Epidermal melanocyte (primary cell): ENCODE data around the gene MTMR12.
A peak's percentile ranks its signal among the peaks of the same experiment; 100 is the strongest.
"Not testable (repeated sequence)": the region's sequence is repeated elsewhere in the genome, so short reads cannot be mapped to it uniquely, and the experiment has no call there.

Source experiments
- DNase-seq: peaks from one replicate; pipeline ENCODE4 v3.0.0; 2011; ENCODE audit warnings: low spot score; ENCODE audit not compliant: insufficient read length

The MTMR12 gene

GRCh38 chr5:32325062-32325461, 12.3 kb upstream of the MTMR12 start:
- DNase-seq = no peak

DNA sequence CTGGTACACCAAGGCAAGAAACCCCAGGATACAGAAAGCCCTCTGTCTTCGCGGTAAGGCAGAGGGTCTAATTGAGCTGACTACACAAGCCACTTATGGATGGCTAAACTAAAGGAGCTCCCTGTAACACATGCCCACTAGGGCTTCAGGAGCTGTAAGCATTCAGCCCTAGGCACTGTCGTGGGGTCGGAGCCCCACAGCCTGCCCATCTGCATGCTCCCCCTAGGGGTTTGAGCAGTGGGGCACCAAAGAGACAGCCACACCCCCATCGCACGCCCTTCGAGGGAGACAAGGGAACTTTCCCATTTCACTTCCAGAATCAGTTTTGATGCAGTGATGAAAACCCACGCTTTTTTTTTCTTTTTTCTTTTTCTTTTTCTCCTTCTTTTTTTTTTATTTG, 11.0 kb upstream of the MTMR12 start:
- DNase-seq = no peak

DNA sequence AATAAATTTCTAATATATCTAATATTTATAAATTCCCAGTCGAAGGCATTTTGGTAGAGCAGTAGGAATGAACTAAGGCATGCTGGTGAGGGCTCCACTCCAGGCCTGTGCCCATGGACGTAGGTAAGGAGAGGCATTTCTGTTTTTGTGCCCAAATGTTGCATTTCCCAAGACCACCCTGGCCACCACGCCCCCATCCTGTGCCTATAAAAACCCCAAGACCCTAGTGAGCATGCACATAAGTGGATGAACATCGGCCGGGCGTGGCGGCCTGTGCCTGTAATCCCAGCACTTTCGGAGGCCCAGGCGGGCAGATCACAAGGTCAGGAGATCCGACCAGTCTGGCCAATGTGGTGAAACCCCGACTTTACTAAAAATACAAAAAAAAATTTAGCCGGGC, 10.1 kb upstream of the MTMR12 start:
- DNase-seq = no peak

GRCh38 chr5:32321787-32322186, 9.0 kb upstream of the MTMR12 start:
- DNase-seq = not testable (repeated sequence)

DNA sequence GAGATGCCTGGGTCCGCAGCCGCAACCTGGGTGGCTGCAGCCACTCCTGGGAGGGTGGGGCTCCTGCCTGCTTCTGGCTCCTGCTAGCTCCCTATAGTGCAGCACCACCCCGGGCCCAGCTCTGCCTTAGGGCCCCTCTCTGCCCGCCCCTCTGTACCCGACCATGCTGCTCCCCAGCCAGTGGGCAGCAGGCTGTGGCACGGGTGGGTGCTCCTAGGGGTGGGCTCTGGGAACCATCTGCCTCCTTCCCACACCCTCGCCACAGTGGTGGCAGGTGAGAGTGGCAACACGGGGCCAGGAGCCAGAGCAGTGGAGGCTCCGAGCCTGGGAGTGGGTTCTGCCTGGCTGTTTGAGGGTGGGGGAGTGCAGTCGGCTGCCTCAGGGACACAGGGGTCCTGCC, 7.8 kb upstream of the MTMR12 start:
- DNase-seq = no peak

DNA sequence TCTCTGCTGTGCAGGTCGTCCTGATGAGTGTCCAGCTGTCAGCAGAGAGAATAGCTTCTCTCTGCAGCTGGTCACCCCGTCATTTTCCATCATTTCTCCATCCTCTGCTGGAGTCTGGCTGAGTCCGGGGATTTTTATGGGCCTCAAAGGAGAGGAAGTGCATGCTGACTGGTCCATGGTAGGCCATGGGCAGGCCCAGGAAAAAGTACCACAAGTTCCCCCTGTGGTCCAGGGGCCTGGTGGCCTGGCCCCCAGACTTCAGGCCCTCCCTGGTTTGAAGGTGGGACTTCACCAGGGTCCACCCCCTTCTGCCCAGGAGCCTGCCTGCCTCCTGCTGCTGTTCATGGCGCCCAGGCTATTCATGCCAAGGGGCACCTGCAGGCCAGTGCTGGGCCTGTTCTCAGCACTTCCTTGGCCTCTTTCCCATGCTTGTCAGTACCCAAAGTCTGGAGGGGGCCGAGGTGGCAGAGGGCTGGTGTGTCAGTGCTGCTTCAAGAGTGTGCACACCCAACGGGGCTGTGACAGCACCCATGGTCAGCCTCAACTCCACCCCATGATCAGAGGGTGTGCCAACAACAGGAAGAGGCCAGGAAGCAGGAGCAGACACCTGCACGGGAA, 7.3 kb upstream of the MTMR12 start:
- DNase-seq = no peak

DNA sequence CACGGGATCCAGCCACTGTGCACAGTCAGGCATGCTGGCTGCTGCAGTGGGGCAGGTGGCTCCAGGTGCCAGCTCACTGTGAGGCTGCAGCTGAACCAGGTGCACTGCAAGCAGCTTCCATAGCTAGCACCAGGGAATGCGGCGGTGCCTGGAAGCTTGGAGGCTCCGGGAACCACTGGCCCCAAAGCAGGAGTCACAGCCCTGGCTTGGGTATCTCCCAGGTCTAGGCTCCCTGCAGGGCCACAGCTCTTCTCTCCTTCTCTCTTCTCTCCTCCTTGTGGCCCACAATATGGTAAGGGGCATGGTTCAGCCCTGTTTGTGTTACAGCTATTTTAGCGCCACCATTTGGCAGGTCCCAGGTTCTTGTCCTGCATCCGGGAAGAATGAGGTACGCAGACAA, 6.7 kb upstream of the MTMR12 start:
- DNase-seq = no peak

GRCh38 chr5:32317041-32317440, 4.3 kb upstream of the MTMR12 start:
- DNase-seq = no peak

DNA sequence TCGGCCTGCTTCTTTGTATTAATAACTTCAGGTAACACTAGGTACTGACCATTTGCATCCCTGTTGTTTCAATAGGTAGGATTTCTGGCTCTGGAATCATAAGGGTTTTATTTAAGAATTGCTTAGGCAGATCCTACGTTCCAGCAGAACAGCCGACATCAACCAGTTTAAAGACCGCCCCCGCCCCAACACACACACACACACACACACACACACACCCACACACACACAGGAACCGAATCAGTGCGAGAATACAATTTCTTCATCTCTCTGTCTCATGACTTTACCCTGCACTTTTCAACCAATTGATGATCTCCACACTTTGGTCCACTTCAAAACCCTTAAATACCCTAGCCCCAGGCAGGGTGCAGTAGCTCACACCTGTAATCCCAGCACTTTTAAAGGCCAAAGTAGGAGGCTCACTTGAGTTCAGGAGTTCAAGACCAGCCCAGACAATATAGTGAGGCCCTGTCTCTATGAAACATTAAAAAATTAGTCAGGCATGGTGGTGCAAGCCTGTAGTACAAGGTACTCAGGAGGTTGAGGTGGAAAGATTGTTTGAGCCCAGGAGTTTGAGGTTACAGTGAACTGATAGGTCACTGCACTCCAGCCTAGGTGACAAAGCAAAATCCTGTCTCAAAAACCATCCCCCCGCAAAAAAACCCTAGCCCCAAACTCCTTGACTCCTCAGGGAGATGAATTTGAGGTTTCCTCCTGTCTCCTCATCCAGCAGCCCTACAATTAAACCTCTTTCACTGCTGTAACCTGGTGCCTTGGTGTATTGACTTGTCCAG, 2.7 kb upstream of the MTMR12 start:
- DNase-seq = no peak

GRCh38 chr5:32314658-32315057, 1.9 kb upstream of the MTMR12 start:
- DNase-seq = no peak

- not testable (repeated sequence) for DNase-seq
Observed at GRCh38 chr5:32314152-32314488, 1.4 kb upstream of the MTMR12 start.

GRCh38 chr5:32312197-32312594, 543 bp downstream of the MTMR12 start:
- DNase-seq = peak; percentile 25

- no peak for DNase-seq
Observed at GRCh38 chr5:32311404-32312196, 1.1 kb downstream of the MTMR12 start.

DNA sequence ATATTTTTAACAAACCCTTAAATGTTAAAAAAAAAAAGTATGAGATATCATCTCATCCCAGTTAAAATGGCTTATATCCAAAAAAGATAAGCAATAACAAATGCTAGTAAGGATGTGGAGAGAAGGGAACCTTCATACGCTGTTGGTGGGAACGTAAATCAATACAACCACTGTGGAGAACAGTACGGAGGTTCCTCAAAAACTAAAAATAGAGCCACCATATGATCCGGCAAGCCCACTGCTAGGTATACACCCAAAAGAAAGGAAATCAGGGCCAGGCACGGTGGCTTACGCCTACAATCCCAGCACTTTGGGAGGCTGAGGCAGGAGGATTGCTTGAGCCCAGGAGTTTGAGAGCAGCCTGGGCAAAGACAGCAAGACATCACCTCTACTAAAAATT, 3.0 kb downstream of the MTMR12 start:
- DNase-seq = no peak

DNA sequence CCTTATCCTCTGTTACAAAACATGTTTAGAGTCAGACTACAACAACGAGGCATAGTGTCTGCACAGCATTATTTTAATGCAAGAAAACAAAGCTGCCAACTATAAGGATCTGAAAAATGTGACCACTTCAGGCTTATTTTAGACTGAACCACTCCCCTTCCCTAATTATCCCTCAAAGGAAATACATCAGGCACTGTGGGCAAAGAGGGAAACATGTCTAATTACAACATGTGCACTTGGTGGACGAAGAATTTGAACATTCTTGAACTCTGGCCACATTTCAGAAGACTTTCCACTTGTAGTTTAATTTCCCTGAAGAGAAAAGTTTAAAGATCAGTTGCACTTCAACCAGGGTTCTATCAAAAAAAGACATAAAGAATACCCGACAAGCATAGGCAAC, 3.8 kb downstream of the MTMR12 start:
- DNase-seq = no peak

GRCh38 chr5:32307769-32308194, 5.0 kb downstream of the MTMR12 start:
- no peak for DNase-seq

DNA sequence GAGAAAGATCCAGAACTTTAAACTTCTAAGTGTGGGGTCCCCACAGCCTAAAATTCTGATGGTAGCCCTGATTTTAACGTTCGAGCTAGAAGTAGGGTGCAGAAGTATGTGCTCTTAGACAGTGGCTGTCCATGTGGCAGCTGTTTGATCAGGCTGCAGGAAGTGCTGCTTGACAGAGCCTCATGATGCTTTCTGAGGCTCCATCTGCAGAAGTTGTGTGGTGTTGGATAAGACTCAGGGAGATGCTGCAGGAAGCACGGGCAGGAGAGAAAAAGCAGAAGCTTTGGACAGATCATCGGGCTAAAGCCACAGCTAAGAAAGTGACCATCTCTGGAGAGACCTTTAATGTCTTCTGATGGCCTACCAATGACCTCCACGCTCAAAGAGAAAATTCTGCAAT, 8.1 kb downstream of the MTMR12 start:
- DNase-seq = no peak

- no peak for DNase-seq
Observed at GRCh38 chr5:32303755-32304120, 9.0 kb downstream of the MTMR12 start.

DNA sequence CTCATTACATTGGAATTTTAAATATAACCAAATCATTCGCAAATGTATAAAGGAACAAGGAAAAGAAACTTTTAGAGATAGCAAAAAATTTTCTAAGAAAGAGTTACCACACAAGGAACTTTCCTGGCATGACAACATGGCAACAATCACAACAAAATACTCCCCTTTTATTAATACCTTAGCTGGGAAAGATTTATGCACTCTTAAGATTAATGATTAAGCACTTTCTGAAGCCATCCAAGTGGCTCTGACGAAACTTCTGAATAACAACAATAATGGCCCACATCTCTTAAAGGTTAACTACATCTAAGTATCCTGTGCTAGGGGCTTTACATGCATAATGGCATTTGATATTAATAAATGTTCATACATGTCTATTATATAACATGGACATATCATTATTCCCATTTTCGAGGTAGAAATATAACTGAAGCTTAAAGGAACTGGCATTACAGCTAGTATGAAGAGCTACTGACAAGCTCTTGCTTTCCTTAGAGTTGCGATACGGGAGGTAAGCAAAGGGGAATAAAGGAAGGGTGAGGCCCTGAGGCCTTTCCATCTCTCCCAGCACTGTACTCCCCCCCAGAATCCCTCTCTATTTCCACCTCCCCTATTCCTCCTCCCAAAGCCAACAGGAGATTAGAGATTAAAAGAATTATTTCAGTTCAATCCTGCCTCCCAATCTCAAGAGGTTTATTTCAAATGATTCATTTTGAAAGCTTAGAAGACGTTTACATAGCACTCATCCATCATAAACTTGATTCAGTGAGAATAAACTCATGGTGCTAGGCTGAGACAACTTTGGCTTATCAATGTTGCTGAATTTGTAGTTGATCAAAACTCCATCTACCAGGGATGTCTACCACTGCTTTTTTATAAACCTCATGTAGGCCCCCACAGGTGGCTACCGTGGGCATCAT, 9.6 kb downstream of the MTMR12 start:
- no peak for DNase-seq

- DNase-seq = no peak
Observed at GRCh38 chr5:32301891-32302290, 10.8 kb downstream of the MTMR12 start.

DNA sequence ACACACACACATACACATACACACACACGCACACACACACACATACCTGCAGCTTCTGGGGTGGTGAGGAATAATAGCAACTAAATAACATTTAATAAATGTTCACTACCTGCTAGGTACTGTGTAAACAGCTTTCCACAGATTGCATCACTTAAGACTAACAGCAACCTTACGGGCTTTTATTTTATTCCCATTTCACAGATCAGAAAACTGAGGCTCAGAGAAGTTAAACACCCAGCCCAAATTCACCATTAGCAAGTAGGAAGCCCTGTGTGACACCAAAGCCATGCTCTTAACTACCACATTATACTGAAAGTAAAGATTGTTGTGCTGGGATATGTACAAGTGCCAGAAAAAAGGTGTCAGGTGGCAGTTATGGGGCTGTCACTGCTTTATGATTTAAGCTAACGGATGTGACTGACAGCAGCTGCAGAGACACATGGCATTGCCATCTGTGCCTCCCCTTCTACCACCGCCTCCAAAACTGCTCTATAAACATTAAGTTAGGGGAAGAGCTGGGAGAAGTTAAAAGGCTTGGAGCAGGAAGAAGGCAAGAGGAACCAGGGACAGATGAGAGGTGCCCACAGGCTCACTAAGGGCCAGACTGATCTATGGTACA, 13.6 kb downstream of the MTMR12 start:
- DNase-seq = no peak
